BLaER1 (cell line): ENCODE results near the gene PITPNM2.
A peak's percentile ranks its signal among the peaks of the same experiment; 100 is the strongest.

Experiments used
- H3K27ac ChIP-seq: shearing (Covaris generic); formaldehyde crosslinking; 2 replicates; pipeline ENCODE4 v1.8.1; 2022
- H3K27me3 ChIP-seq: shearing (Covaris generic); formaldehyde crosslinking; 2 replicates; pipeline ENCODE4 v1.8.1; 2022
- H3K36me3 ChIP-seq: shearing (Covaris generic); formaldehyde crosslinking; 2 replicates; pipeline ENCODE4 v1.8.1; 2022
- H3K4me1 ChIP-seq: shearing (Covaris generic); formaldehyde crosslinking; 2 replicates; pipeline ENCODE4 v1.8.1; 2022
- H3K4me2 ChIP-seq: shearing (Covaris generic); formaldehyde crosslinking; 2 replicates; pipeline ENCODE4 v1.8.1; 2022
- H3K4me3 ChIP-seq: shearing (Covaris generic); formaldehyde crosslinking; 2 replicates; pipeline ENCODE4 v1.8.1; 2022
- H3K9ac ChIP-seq: shearing (Covaris generic); formaldehyde crosslinking; 2 replicates; pipeline ENCODE4 v1.8.1; 2022
- H3K9me3 ChIP-seq: shearing (Covaris generic); formaldehyde crosslinking; 2 replicates; pipeline ENCODE4 v1.8.1; 2022
- H4K20me1 ChIP-seq: shearing (Covaris generic); formaldehyde crosslinking; 2 replicates; pipeline ENCODE4 v1.8.1; 2022
- Cebpa-rat ChIP-seq: shearing (Covaris generic); IDR thresholded peaks from 2 replicates; pipeline ENCODE4 v1.8.1; 2022

The PITPNM2 gene

GRCh38 chr12:123114304-123115083 is 36.4 kb downstream of the PITPNM2 start:
- Histone ChIP-seq H3K9me3 (no peaks in the 10 kb centered on the region), H3K4me1 (peaks cover 85% of the 10 kb centered on the region), H3K27me3 (peaks cover 23% of the 10 kb centered on the region), H4K20me1 (peaks cover 43% of the 10 kb centered on the region; the same call in 1 of the 2 replicates), H3K27ac (0 out of 2 replicates have a peak overlapping the region, but pooled peaks have one; percentile 32), H3K4me2 (peak overlapping the region; percentile 43; the same call in 1 of the 2 replicates), H3K36me3 (peaks cover 21% of the 10 kb centered on the region), H3K4me3 (no peak overlapping the region), H3K9ac (no peak overlapping the region)
- TF ChIP-seq Cebpa-rat, result no peak

DNA sequence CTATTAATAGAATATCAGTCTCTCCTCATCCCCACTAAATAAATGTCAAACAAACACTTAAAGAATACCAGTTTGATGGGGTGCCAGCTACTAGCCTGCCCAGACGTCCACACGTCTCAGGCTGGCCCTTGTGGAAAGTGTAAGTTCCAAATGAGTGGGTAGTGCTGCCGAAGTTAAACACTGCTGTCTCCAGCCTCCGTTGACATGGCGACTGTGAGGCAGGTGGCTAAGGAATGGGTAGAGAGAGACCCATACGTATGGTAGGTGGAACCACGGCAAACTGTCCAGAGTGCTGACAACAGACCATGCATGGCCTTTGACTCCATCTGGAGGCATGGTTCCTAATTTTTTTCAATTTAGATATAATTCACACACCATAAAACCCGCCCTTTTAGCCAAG is 37.9 kb downstream of the PITPNM2 start:
- H3K4me2 ChIP-seq, result peak overlapping the region; percentile 90
- no peak for TF ChIP-seq Cebpa-rat
- H3K27ac ChIP-seq, result no peak overlapping the region
- H3K9ac ChIP-seq, result no peak overlapping the region
- peaks cover 89% of the 10 kb centered on the region for H3K4me1 ChIP-seq
- peaks cover 23% of the 10 kb centered on the region for H3K27me3 ChIP-seq
- no peaks in the 10 kb centered on the region for H3K9me3 ChIP-seq
- H3K36me3 ChIP-seq, result peaks cover 27% of the 10 kb centered on the region
- H3K4me3 ChIP-seq, result no peak overlapping the region
- H4K20me1 ChIP-seq, result peaks cover 43% of the 10 kb centered on the region; the same call in 1 of the 2 replicates

- no peaks in the 10 kb centered on the region for H3K9me3 ChIP-seq
- peaks cover 43% of the 10 kb centered on the region; the same call in 1 of the 2 replicates for H4K20me1 ChIP-seq
- no peak overlapping the region for H3K4me3 ChIP-seq
- H3K36me3 ChIP-seq, result peaks cover 31% of the 10 kb centered on the region
- H3K4me2 ChIP-seq, result peak overlapping the region; percentile 90
- no peak for TF ChIP-seq Cebpa-rat
- peaks cover 23% of the 10 kb centered on the region for H3K27me3 ChIP-seq
- H3K4me1 ChIP-seq, result peaks cover 99% of the 10 kb centered on the region
- H3K27ac ChIP-seq, result no peak overlapping the region
- no peak overlapping the region for H3K9ac ChIP-seq
Measured at GRCh38 chr12:123111498-123112165, 39.3 kb downstream of the PITPNM2 start.

- Histone ChIP-seq H3K9ac (peak overlapping the region; percentile 9; the same call in 1 of the 2 replicates), H3K4me3 (no peak overlapping the region), H4K20me1 (peaks cover 20% of the 10 kb centered on the region; the same call in 1 of the 2 replicates), H3K36me3 (peaks cover 45% of the 10 kb centered on the region), H3K9me3 (no peaks in the 10 kb centered on the region), H3K27ac (peak overlapping the region; percentile 86), H3K4me2 (peak overlapping the region; percentile 90), H3K4me1 (peaks cover 95% of the 10 kb centered on the region), H3K27me3 (peaks cover 23% of the 10 kb centered on the region)
- TF ChIP-seq Cebpa-rat, result no peak
Measured at GRCh38 chr12:123109319-123109772, 41.5 kb downstream of the PITPNM2 start.

GRCh38 chr12:123108682-123109066 is 42.2 kb downstream of the PITPNM2 start:
- Histone ChIP-seq H3K4me1 (peaks cover 94% of the 10 kb centered on the region), H3K27me3 (peaks cover 23% of the 10 kb centered on the region), H4K20me1 (peaks cover 18% of the 10 kb centered on the region; the same call in 1 of the 2 replicates), H3K27ac (peak overlapping the region; percentile 86), H3K9ac (no peak overlapping the region; the same call in 1 of the 2 replicates), H3K36me3 (peaks cover 50% of the 10 kb centered on the region), H3K4me2 (peak overlapping the region; percentile 90), H3K9me3 (no peaks in the 10 kb centered on the region), H3K4me3 (no peak overlapping the region)
- no peak for TF ChIP-seq Cebpa-rat

GRCh38 chr12:123107926-123108681 is 42.8 kb downstream of the PITPNM2 start:
- peak overlapping the region; percentile 73 for H3K9ac ChIP-seq
- peaks cover 55% of the 10 kb centered on the region for H3K36me3 ChIP-seq
- peaks cover 23% of the 10 kb centered on the region for H3K27me3 ChIP-seq
- H4K20me1 ChIP-seq, result peaks cover 14% of the 10 kb centered on the region; the same call in 1 of the 2 replicates
- H3K4me2 ChIP-seq, result peak overlapping the region; percentile 90
- H3K4me3 ChIP-seq, result 0 out of 2 replicates have a peak overlapping the region, but pooled peaks have one; percentile 38
- peaks cover 94% of the 10 kb centered on the region for H3K4me1 ChIP-seq
- no peaks in the 10 kb centered on the region for H3K9me3 ChIP-seq
- H3K27ac ChIP-seq, result peak overlapping the region; percentile 86
- no peak for TF ChIP-seq Cebpa-rat

- peak overlapping the region; percentile 38; the same call in 1 of the 2 replicates for H3K4me3 ChIP-seq
- peaks cover 57% of the 10 kb centered on the region for H3K36me3 ChIP-seq
- H3K27me3 ChIP-seq, result peaks cover 19% of the 10 kb centered on the region
- peak overlapping the region; percentile 73 for H3K9ac ChIP-seq
- no peak for TF ChIP-seq Cebpa-rat
- peak overlapping the region; percentile 90 for H3K4me2 ChIP-seq
- H4K20me1 ChIP-seq, result peaks cover 9% of the 10 kb centered on the region; the same call in 1 of the 2 replicates
- H3K27ac ChIP-seq, result peak overlapping the region; percentile 86
- H3K4me1 ChIP-seq, result peaks cover 94% of the 10 kb centered on the region
- no peaks in the 10 kb centered on the region for H3K9me3 ChIP-seq
Measured at GRCh38 chr12:123106640-123107359, 44.1 kb downstream of the PITPNM2 start.

GRCh38 chr12:123105211-123105826 is 45.6 kb downstream of the PITPNM2 start:
- Histone ChIP-seq H3K4me3 (no peak overlapping the region), H3K9ac (peak overlapping the region; percentile 16; the same call in 1 of the 2 replicates), H3K9me3 (no peaks in the 10 kb centered on the region), H3K27ac (peak overlapping the region; percentile 86), H3K27me3 (peaks cover 4% of the 10 kb centered on the region; the same call in 1 of the 2 replicates), H4K20me1 (peaks cover 6% of the 10 kb centered on the region; the same call in 1 of the 2 replicates), H3K36me3 (peaks cover 51% of the 10 kb centered on the region), H3K4me2 (peak overlapping the region; percentile 90), H3K4me1 (peaks cover 94% of the 10 kb centered on the region)
- no peak for TF ChIP-seq Cebpa-rat
